Measurements from ENCODE around the gene TWF2.

TWF2 gene

GRCh38 chr3:52243791-52244628, 5.1 kb upstream of the TWF2 start:
- no peak overlapping the region for H3K4me3 ChIP-seq (ENCODE audit: low read depth, low read length)
- TF ChIP-seq CTCF (IDR thresholded peaks at IDR 0.05; ENCODE audit: low read depth, low read length), result no peak

DNA sequence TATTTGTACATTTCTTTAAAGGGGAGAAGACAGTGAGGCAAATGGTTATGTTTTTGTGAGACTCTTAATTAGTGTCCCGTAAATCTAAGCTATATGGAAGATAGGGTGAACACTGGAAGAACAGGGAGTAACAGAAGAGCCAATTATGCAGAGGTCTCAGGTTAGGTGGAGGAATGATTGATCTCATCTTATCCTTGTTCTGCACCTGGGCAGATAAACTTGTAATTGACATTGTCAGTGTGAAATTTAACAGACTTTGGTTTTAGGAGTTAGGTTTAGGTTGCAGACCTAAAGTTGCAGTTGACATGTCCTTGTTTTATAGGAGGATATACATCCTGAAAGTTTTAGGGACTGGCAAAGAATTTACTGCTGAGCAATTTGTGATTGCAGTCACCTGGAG, 3.1 kb upstream of the TWF2 start:
- TF ChIP-seq CTCF (IDR thresholded peaks at IDR 0.05; ENCODE audit: low read depth, low read length), result no peak
- H3K4me3 ChIP-seq (ENCODE audit: low read depth, low read length), result no peak overlapping the region

DNA sequence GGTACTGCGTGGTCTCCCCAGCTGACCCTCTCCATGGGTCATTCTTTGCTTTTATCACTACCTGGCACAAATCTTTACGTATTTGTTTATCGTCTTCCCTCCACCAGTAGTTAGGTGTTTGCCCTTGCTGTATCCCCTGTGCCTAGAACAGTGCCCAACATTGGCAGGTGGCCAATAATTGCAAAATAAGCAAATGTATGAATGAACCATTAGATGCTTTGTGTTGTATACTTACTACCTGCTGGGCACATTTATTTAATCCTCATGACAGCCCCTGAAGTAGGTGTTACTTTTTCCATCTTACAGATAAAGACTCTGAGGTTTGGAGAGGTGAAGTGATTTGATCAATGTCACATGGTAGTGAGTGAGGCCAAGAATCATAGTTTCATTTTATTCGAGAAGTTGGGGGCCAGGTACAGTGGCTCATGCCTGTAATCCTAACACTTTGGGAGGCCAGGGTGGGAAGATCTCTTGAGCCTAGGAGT, 2.0 kb upstream of the TWF2 start:
- no peak for TF ChIP-seq CTCF (IDR thresholded peaks at IDR 0.05; ENCODE audit: low read depth, low read length)
- no peak overlapping the region for H3K4me3 ChIP-seq (ENCODE audit: low read depth, low read length)

DNA sequence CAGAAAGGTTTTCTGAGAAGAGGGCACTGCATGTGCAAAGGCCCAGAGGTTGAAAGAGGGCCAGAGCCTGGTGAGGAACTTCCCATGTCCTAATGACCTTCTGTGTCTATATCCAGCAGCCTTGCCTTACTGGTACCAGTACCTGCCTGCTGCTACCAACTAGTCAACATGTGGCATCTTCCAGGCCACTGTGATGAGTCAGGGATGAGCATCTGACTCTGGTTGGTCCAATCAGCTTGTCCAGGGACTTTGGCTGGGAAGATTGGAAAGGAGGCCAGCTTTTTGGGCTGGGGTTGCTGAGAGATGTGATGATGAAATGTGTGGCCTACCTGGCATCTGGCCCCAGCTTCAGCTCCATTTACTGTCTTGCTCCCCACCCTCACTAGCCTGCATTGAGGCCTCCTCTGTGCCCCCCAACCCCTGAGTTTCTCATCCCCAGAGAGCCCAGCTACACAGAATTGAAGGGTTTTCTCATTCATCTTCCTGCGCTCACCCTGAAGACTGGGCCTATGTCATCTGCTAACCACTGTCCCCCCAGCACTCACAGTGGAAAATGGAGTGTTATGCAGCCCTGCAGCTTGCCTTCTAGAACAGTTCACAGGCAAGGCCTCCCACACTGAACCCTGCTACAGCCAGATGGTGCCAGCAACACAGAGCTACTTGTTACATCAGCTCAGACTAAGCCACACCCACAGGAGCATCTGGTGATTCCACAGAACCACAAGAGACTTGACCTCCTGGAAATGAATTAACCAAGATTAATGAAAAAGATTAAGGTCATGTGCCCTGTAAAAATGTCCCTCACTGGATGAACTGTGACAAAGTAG, 1.3 kb upstream of the TWF2 start:
- TF ChIP-seq CTCF (IDR thresholded peaks at IDR 0.05; ENCODE audit: low read depth, low read length), result no peak
- H3K4me3 ChIP-seq (ENCODE audit: low read depth, low read length), result peak overlapping the region; percentile 62

DNA sequence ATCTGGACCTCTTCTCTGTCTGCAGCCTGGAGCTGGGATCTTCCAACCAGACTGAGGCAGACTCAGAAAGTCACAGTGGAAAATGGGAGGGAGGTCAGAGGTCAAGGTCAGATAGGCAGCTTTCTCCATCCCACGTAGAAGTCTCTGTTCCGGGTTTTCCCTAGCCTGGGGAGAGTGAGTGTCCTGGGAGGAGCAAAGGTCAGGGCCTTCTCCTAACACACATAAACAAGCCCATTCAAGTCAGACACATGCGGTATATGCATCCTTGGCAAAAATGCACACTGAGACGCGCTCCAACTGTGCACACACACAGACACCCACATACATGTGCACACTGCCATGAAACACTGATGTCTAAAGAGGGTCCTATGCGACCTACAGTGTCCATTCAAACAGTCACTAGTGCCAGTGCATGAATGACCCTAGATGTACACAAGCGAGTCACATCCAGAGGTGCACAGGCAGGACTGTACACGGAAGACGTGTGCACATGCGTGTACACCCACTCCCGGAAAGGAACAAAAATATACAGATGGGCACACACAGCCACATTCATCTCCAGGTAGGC, 681 bp downstream of the TWF2 start:
- H3K4me3 ChIP-seq (ENCODE audit: low read depth, low read length), result peak overlapping the region; percentile 62
- no peak for TF ChIP-seq CTCF (IDR thresholded peaks at IDR 0.05; ENCODE audit: low read depth, low read length)

DNA sequence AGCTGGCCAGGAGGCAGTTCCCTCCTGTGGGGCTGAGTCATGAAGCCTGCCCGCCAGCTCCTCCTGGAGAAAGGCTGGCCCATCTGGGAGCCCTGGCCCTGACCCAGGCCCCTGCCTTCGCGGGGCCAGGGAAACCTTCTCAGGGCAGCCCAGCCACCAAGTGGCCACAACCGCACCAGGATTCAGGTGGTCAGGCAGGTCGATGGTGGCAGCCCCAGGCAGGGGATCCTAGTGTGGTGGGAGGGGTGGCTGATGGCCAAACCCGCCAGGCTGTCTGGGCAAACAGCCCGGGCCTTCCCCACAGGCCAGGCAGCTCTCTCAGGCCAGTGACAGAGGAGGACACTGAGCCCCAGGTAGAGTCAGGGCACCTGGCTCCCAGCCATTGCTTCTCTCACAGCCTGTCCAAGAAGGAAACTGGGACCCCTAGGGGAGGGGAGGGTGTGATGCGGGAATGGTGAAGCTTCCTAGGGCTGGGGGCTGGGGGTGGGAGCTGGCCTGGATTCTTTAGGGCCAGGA, 1.2 kb downstream of the TWF2 start:
- no peak for TF ChIP-seq CTCF (IDR thresholded peaks at IDR 0.05; ENCODE audit: low read depth, low read length)
- H3K4me3 ChIP-seq (ENCODE audit: low read depth, low read length), result peak overlapping the region; percentile 62

Data from WI38 (cell line).